Lower leg skin (tissue), 4 donors: Measurements from ENCODE around the gene FHOD3. TPM values are rescaled to one million over a fixed set of nuclear protein-coding genes. Genes with fewer than 3 reads are reported as not detected.

Source experiments
- DNase-seq, 2 donors: peaks; one replicate each; pipeline ENCODE4 v3.0.0-alpha.2; 2019; ENCODE audit warnings: low spot score in 2 of 2
- H3K4me3 ChIP-seq: fragments of 200-600 bp; sonication (generic); 2 replicates; pipeline ENCODE4 v1.5.1; 2017; ENCODE audit warnings: mild to moderate bottlenecking, low read depth; ENCODE audit not compliant: poor library complexity, severe bottlenecking
- POLR2A ChIP-seq, 2 donors: fragments of 450-650 bp; IDR thresholded peaks; one replicate each; pipeline ENCODE4 v1.6.1; 2016 to 2017; ENCODE audit warnings: antibody characterized with exemption in 2 of 2, mild to moderate bottlenecking in 1 of 2, moderate library complexity in 1 of 2
- WGBS, 2 donors: methylation state at CpG; one replicate each; pipeline ENCODE4 v1.1.5; 2018; 5-methylcytosine and 5-hydroxymethylcytosine counted together
- intact Hi-C: fragments of 100-400 bp; cut with DNase I; formaldehyde crosslinking; loops from one replicate; pipeline ENCODE4 v1.15.0; 2023; ENCODE audit warnings: low total_unique reads
- total RNA-seq, 4 donors: library from RNA; depleted of rRNA; stranded (reverse); fragments of >200 nt; gene quantifications; one replicate each; pipeline ENCODE4 v1.1.0, GENCODE V29; 2016
- TF ChIP-seq, protein P1 (sequence below), 3 donors: fragments of 450-650 bp; IDR thresholded peaks; one replicate each; pipeline ENCODE4 v1.5.1; 2016; ENCODE audit warnings: antibody characterized with exemption in 3 of 3, mild to moderate bottlenecking in 3 of 3, moderate library complexity in 2 of 3

The FHOD3 gene
- total RNA-seq, 4 donors from 2014 or later, result 5.3 to 15.1 (median 7.8) TPM

DNA sequence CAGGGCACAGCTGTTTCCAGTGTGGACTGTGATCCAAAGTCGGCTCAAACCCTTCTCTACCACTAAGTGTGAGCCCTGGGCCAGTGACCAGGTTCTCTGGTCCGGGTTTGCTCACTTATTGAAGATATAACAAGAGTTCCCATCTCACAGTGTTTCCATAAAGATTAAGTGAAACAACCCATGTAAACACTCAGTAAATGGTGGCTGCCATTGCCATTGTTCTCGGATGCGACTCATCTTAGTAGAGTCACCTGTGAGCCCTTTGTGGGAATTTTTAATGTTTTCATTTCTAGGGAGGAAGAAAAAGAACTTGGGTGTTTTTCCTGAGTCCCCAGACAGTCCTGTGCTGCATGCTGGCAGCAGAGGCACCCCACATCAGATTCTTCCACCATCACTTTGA is 477.9 kb downstream of the FHOD3 start:
- no peak for DNase-seq
- intact Hi-C loops, result no loop called here
- no peak for TF ChIP-seq POLR2A (IDR thresholded peaks at IDR 0.05)
- TF ChIP-seq, protein P1, sequence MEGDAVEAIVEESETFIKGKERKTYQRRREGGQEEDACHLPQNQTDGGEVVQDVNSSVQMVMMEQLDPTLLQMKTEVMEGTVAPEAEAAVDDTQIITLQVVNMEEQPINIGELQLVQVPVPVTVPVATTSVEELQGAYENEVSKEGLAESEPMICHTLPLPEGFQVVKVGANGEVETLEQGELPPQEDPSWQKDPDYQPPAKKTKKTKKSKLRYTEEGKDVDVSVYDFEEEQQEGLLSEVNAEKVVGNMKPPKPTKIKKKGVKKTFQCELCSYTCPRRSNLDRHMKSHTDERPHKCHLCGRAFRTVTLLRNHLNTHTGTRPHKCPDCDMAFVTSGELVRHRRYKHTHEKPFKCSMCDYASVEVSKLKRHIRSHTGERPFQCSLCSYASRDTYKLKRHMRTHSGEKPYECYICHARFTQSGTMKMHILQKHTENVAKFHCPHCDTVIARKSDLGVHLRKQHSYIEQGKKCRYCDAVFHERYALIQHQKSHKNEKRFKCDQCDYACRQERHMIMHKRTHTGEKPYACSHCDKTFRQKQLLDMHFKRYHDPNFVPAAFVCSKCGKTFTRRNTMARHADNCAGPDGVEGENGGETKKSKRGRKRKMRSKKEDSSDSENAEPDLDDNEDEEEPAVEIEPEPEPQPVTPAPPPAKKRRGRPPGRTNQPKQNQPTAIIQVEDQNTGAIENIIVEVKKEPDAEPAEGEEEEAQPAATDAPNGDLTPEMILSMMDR (IDR thresholded peaks at IDR 0.05), result no peak
- H3K4me3 ChIP-seq, result no peak overlapping the region
- 91 to 94% methylated on average over 4 of the region's 4 CpGs for WGBS, 2 donors

DNA sequence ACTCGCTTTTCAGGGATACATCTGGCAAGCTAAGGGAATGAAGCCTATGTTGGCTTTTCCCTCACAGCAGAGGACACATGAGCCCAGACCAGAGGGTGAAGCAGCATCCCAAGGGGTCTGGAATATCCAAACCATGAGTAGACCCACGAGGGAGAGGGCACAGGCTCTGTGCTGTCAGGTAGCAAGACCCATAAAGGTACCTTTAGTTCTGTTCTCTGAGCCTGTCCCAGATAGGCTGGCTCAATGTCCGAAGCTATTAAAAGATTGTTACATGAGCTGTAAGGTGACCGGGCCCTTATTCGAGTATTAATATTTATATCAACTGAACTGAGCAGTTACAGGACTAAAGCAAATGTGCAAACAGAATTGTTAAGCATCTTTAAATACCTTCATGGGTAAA is 479.1 kb downstream of the FHOD3 start:
- intact Hi-C loops, result no loop called here
- WGBS, 2 donors, result 92 to 97% methylated on average over 5 of the region's 5 CpGs
- no peak for DNase-seq
- TF ChIP-seq, protein P1 (IDR thresholded peaks at IDR 0.05), result no peak
- TF ChIP-seq POLR2A (IDR thresholded peaks at IDR 0.05), result no peak
- no peak overlapping the region for H3K4me3 ChIP-seq

- no peak overlapping the region for H3K4me3 ChIP-seq
- TF ChIP-seq POLR2A (IDR thresholded peaks at IDR 0.05), result no peak
- TF ChIP-seq, protein P1 (IDR thresholded peaks at IDR 0.05), result no peak
- 87 to 88% methylated on average over 1 of the region's 1 CpG for WGBS, 2 donors
- DNase-seq, result no peak
- intact Hi-C loops, result no loop called here
Measured at GRCh38 chr18:36777566-36777965, 480.1 kb downstream of the FHOD3 start.

DNA sequence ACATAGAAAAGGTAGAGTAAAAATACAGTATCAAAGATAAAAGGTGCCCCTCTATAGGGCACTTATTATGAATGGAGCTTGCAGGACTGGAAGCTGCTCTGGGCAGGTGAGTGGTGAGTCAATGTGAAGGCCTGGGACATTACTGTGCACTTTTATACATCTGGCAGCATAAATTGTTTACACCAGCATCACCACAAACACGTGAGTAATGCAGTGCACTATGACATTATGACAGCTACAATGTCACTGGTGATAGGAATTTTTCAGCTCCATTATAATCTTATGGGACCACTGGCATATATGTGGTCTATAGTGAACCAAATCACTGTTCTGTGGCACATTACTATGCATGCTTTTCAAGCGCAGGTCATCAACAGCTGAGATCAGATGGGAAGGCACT is 483.2 kb downstream of the FHOD3 start:
- intact Hi-C loops, result no loop called here
- DNase-seq, result no peak
- no peak overlapping the region for H3K4me3 ChIP-seq
- WGBS, 2 donors, result 80 to 81% methylated on average over 2 of the region's 2 CpGs
- no peak for TF ChIP-seq POLR2A (IDR thresholded peaks at IDR 0.05)
- TF ChIP-seq, protein P1 (IDR thresholded peaks at IDR 0.05), result no peak

DNA sequence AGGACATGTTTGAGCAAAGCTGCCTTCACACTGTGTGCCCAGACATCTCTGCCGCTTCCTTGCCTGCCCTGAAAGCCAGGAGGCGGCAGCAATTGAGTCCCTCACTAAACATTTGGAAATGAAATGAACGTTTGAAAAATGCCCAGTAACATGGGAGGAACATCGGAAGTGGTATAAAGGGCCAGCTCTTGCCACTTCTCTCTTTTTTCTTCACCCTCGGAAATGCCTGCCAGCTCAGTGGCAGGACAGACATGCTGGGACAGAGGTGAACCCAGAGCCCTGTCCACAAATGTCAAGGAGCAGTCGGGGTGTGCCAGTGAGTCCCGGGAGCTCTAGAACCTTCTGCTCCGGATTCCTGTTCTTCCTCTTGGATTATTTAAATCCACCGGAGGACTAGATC is 485.2 kb downstream of the FHOD3 start:
- TF ChIP-seq POLR2A (IDR thresholded peaks at IDR 0.05), result no peak
- TF ChIP-seq, protein P1 (IDR thresholded peaks at IDR 0.05), result no peak
- no peak overlapping the region for H3K4me3 ChIP-seq
- no peak for DNase-seq
- intact Hi-C loops, result no loop called here
- 56 to 60% methylated on average over 9 of the region's 9 CpGs for WGBS, 2 donors

DNA sequence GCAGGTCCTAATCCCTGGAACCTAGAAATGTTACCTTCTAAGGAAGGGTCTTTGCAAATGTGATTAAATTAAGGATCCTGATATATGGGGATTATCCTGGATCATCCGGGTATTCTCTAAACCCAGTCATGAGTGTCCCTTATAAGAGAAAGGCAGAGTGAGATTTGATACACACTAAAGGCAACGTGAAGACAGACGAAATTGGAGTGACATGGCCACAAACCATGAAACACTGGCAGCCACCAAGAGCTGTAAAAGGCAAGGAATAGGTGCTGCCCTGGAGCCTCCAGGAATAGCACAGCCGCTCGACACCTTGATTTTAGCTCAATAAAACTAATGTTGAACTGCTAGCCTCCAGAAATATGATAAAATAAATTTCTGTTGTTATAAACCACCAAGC is 486.3 kb downstream of the FHOD3 start:
- WGBS, 2 donors, result 97 to 98% methylated on average over 5 of the region's 5 CpGs
- no peak for DNase-seq
- TF ChIP-seq, protein P1 (IDR thresholded peaks at IDR 0.05), result no peak
- no peak for TF ChIP-seq POLR2A (IDR thresholded peaks at IDR 0.05)
- no peak overlapping the region for H3K4me3 ChIP-seq
- intact Hi-C loops, result no loop called here
